ENCODE measurements around the gene DPH3. TPM values are rescaled to one million over a fixed set of nuclear protein-coding genes. Genes with fewer than 3 reads are reported as not detected.

Gene DPH3
- total RNA-seq, 1 experiment from 2014 or later = 27.8 TPM

DNA sequence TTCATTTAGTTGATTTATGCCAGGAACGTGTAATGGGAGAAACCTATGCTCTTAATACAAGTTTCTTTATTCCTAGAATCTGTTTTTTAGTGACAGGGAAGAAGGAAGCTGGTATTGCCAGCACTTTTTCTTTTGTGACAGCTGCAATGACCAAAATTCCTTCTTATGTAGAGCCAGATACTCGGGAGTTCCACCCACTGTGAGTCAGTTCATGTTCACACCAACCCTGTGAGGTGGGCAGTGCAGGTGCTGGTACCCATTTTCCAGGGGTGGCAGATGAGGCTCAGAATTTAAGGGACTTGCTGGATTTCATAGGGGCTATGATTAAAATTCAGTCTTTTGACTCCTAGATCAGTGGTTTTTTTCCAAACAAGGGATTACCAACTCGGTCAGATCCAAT is 35.0 kb upstream of the DPH3 start:
- H3K4me3 Mint-ChIP-seq = no peak overlapping the region
- TF ChIP-seq SMAD3 (CRISPR knock-in tag; IDR thresholded peaks at IDR 0.05; ENCODE audit: borderline replicate concordance) (no peak), NR2C2 (CRISPR knock-in tag; IDR thresholded peaks at IDR 0.05) (no peak), TP53 (CRISPR knock-in tag; IDR thresholded peaks at IDR 0.05) (no peak), FOXJ3 (CRISPR knock-in tag; IDR thresholded peaks at IDR 0.05; ENCODE audit: borderline replicate concordance) (no peak), GRHL2 (CRISPR knock-in tag; IDR thresholded peaks at IDR 0.05; ENCODE audit: insufficient replicate concordance, severe bottlenecking) (no peak), ZNF423 (CRISPR knock-in tag; IDR thresholded peaks at IDR 0.05) (no peak), ELF4 (CRISPR knock-in tag; IDR thresholded peaks at IDR 0.05; ENCODE audit: low read depth) (no peak), MXD4 (CRISPR knock-in tag; IDR thresholded peaks at IDR 0.05; ENCODE audit: borderline replicate concordance) (no peak), NR3C1 (CRISPR knock-in tag; conservative IDR thresholded peaks at IDR 0.05; ENCODE audit: low read depth) (no peak), TEAD4 (CRISPR knock-in tag; IDR thresholded peaks at IDR 0.05) (no peak), FOXP1 (CRISPR knock-in tag; IDR thresholded peaks at IDR 0.05; ENCODE audit: borderline replicate concordance) (no peak)
- TF ChIP-seq, protein P1, sequence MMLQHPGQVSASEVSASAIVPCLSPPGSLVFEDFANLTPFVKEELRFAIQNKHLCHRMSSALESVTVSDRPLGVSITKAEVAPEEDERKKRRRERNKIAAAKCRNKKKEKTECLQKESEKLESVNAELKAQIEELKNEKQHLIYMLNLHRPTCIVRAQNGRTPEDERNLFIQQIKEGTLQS (CRISPR knock-in tag; conservative IDR thresholded peaks at IDR 0.05) = no peak
- TF ChIP-seq, protein P2, sequence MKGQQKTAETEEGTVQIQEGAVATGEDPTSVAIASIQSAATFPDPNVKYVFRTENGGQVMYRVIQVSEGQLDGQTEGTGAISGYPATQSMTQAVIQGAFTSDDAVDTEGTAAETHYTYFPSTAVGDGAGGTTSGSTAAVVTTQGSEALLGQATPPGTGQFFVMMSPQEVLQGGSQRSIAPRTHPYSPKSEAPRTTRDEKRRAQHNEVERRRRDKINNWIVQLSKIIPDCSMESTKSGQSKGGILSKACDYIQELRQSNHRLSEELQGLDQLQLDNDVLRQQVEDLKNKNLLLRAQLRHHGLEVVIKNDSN (CRISPR knock-in tag; IDR thresholded peaks at IDR 0.05) = no peak
- TF ChIP-seq, protein P3, sequence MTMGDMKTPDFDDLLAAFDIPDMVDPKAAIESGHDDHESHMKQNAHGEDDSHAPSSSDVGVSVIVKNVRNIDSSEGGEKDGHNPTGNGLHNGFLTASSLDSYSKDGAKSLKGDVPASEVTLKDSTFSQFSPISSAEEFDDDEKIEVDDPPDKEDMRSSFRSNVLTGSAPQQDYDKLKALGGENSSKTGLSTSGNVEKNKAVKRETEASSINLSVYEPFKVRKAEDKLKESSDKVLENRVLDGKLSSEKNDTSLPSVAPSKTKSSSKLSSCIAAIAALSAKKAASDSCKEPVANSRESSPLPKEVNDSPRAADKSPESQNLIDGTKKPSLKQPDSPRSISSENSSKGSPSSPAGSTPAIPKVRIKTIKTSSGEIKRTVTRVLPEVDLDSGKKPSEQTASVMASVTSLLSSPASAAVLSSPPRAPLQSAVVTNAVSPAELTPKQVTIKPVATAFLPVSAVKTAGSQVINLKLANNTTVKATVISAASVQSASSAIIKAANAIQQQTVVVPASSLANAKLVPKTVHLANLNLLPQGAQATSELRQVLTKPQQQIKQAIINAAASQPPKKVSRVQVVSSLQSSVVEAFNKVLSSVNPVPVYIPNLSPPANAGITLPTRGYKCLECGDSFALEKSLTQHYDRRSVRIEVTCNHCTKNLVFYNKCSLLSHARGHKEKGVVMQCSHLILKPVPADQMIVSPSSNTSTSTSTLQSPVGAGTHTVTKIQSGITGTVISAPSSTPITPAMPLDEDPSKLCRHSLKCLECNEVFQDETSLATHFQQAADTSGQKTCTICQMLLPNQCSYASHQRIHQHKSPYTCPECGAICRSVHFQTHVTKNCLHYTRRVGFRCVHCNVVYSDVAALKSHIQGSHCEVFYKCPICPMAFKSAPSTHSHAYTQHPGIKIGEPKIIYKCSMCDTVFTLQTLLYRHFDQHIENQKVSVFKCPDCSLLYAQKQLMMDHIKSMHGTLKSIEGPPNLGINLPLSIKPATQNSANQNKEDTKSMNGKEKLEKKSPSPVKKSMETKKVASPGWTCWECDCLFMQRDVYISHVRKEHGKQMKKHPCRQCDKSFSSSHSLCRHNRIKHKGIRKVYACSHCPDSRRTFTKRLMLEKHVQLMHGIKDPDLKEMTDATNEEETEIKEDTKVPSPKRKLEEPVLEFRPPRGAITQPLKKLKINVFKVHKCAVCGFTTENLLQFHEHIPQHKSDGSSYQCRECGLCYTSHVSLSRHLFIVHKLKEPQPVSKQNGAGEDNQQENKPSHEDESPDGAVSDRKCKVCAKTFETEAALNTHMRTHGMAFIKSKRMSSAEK (CRISPR knock-in tag; IDR thresholded peaks at IDR 0.05; ENCODE audit: borderline replicate concordance) = no peak
- TF ChIP-seq, protein P4, sequence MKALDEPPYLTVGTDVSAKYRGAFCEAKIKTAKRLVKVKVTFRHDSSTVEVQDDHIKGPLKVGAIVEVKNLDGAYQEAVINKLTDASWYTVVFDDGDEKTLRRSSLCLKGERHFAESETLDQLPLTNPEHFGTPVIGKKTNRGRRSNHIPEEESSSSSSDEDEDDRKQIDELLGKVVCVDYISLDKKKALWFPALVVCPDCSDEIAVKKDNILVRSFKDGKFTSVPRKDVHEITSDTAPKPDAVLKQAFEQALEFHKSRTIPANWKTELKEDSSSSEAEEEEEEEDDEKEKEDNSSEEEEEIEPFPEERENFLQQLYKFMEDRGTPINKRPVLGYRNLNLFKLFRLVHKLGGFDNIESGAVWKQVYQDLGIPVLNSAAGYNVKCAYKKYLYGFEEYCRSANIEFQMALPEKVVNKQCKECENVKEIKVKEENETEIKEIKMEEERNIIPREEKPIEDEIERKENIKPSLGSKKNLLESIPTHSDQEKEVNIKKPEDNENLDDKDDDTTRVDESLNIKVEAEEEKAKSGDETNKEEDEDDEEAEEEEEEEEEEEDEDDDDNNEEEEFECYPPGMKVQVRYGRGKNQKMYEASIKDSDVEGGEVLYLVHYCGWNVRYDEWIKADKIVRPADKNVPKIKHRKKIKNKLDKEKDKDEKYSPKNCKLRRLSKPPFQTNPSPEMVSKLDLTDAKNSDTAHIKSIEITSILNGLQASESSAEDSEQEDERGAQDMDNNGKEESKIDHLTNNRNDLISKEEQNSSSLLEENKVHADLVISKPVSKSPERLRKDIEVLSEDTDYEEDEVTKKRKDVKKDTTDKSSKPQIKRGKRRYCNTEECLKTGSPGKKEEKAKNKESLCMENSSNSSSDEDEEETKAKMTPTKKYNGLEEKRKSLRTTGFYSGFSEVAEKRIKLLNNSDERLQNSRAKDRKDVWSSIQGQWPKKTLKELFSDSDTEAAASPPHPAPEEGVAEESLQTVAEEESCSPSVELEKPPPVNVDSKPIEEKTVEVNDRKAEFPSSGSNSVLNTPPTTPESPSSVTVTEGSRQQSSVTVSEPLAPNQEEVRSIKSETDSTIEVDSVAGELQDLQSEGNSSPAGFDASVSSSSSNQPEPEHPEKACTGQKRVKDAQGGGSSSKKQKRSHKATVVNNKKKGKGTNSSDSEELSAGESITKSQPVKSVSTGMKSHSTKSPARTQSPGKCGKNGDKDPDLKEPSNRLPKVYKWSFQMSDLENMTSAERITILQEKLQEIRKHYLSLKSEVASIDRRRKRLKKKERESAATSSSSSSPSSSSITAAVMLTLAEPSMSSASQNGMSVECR (CRISPR knock-in tag; IDR thresholded peaks at IDR 0.05; ENCODE audit: borderline replicate concordance) = no peak
- TF ChIP-seq, protein P5, sequence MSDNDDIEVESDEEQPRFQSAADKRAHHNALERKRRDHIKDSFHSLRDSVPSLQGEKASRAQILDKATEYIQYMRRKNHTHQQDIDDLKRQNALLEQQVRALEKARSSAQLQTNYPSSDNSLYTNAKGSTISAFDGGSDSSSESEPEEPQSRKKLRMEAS (CRISPR knock-in tag; IDR thresholded peaks at IDR 0.05) = no peak
- TF ChIP-seq, protein P6, sequence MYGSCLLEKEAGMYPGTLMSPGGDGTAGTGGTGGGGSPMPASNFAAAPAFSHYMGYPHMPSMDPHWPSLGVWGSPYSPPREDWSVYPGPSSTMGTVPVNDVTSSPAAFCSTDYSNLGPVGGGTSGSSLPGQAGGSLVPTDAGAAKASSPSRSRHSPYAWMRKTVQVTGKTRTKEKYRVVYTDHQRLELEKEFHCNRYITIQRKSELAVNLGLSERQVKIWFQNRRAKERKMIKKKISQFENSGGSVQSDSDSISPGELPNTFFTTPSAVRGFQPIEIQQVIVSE (CRISPR knock-in tag; IDR thresholded peaks at IDR 0.05; ENCODE audit: borderline replicate concordance) = no peak
- TF ChIP-seq, protein P7, sequence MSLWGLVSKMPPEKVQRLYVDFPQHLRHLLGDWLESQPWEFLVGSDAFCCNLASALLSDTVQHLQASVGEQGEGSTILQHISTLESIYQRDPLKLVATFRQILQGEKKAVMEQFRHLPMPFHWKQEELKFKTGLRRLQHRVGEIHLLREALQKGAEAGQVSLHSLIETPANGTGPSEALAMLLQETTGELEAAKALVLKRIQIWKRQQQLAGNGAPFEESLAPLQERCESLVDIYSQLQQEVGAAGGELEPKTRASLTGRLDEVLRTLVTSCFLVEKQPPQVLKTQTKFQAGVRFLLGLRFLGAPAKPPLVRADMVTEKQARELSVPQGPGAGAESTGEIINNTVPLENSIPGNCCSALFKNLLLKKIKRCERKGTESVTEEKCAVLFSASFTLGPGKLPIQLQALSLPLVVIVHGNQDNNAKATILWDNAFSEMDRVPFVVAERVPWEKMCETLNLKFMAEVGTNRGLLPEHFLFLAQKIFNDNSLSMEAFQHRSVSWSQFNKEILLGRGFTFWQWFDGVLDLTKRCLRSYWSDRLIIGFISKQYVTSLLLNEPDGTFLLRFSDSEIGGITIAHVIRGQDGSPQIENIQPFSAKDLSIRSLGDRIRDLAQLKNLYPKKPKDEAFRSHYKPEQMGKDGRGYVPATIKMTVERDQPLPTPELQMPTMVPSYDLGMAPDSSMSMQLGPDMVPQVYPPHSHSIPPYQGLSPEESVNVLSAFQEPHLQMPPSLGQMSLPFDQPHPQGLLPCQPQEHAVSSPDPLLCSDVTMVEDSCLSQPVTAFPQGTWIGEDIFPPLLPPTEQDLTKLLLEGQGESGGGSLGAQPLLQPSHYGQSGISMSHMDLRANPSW (CRISPR knock-in tag; conservative IDR thresholded peaks at IDR 0.05; ENCODE audit: low read depth) = no peak
- TF ChIP-seq, protein P8, sequence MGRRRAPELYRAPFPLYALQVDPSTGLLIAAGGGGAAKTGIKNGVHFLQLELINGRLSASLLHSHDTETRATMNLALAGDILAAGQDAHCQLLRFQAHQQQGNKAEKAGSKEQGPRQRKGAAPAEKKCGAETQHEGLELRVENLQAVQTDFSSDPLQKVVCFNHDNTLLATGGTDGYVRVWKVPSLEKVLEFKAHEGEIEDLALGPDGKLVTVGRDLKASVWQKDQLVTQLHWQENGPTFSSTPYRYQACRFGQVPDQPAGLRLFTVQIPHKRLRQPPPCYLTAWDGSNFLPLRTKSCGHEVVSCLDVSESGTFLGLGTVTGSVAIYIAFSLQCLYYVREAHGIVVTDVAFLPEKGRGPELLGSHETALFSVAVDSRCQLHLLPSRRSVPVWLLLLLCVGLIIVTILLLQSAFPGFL (CRISPR knock-in tag; IDR thresholded peaks at IDR 0.05; ENCODE audit: borderline replicate concordance) = no peak
- TF ChIP-seq, protein P9, sequence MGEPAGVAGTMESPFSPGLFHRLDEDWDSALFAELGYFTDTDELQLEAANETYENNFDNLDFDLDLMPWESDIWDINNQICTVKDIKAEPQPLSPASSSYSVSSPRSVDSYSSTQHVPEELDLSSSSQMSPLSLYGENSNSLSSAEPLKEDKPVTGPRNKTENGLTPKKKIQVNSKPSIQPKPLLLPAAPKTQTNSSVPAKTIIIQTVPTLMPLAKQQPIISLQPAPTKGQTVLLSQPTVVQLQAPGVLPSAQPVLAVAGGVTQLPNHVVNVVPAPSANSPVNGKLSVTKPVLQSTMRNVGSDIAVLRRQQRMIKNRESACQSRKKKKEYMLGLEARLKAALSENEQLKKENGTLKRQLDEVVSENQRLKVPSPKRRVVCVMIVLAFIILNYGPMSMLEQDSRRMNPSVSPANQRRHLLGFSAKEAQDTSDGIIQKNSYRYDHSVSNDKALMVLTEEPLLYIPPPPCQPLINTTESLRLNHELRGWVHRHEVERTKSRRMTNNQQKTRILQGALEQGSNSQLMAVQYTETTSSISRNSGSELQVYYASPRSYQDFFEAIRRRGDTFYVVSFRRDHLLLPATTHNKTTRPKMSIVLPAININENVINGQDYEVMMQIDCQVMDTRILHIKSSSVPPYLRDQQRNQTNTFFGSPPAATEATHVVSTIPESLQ (CRISPR knock-in tag; IDR thresholded peaks at IDR 0.05) = no peak
- peaks cover 57% of the 10 kb centered on the region for H3K4me1 Mint-ChIP-seq
- CTCF ChIA-PET = no interaction called here
- peaks cover 55% of the 10 kb centered on the region for H3K36me3 Mint-ChIP-seq
- ATAC-seq (no peak), DNase-seq (ENCODE audit: low spot score) (no peak)
- no peaks in the 10 kb centered on the region for H3K27me3 Mint-ChIP-seq (ENCODE audit: low read depth)
- no peak overlapping the region for H3K27ac Mint-ChIP-seq
- POLR2A ChIA-PET = no interaction called here
- peaks cover 19% of the 10 kb centered on the region for H3K9me3 Mint-ChIP-seq
